Breast epithelium (tissue), 4 donors: Measurements from ENCODE around the gene IKZF2. TPM values are rescaled to one million over a fixed set of nuclear protein-coding genes. Genes with fewer than 3 reads are reported as not detected.

Source experiments
- DNase-seq, 2 donors: peaks; one replicate each; pipeline ENCODE4 v3.0.0-alpha.2; 2019; ENCODE audit warnings: low spot score in 2 of 2
- H3K27ac ChIP-seq, 2 donors: fragments of 200-600 bp; sonication (generic) in 1 of 2; one replicate each; pipeline ENCODE4 v1.5.1; 2016 to 2019; ENCODE audit warnings: mild to moderate bottlenecking in 1 of 2
- H3K27me3 ChIP-seq, 2 donors: fragments of 200-600 bp; sonication (generic) in 1 of 2; one replicate each; pipeline versions ENCODE4 v1.5.1 to v1.6.0; 2017 to 2019; ENCODE audit warnings: control low read depth in 1 of 2, mild to moderate bottlenecking in 1 of 2
- H3K36me3 ChIP-seq: fragments of 200-600 bp; one replicate; pipeline ENCODE4 v1.5.1; 2019
- H3K4me1 ChIP-seq, 2 donors: fragments of 200-600 bp; sonication (generic); one replicate each; pipeline ENCODE4 v1.5.1; 2016 to 2019; ENCODE audit warnings: control low read depth in 1 of 2
- H3K4me3 ChIP-seq, 3 donors: fragments of 200-600 bp; sonication (generic); 1 replicate in 2 of 3; 2 replicates in 1 of 3; pipeline ENCODE4 v1.5.1; 2016 to 2019; ENCODE audit warnings: mild to moderate bottlenecking in 3 of 3, moderate library complexity in 2 of 3
- H3K9me3 ChIP-seq, 2 donors: fragments of 200-600 bp; sonication (generic) in 1 of 2; one replicate each; pipeline ENCODE4 v1.5.1; 2016 to 2019; ENCODE audit warnings: control low read depth in 1 of 2
- POLR2A ChIP-seq: fragments of 450-650 bp; IDR thresholded peaks from one replicate; pipeline ENCODE4 v1.6.1; 2016; ENCODE audit warnings: antibody characterized with exemption, mild to moderate bottlenecking, moderate library complexity
- POLR2AphosphoS5 ChIP-seq, 3 donors: sonication (generic); formaldehyde crosslinking; IDR thresholded peaks; one replicate each; pipeline ENCODE4 v1.6.1; 2017; ENCODE audit warnings: antibody characterized with exemption in 3 of 3
- intact Hi-C: fragments of 100-400 bp; cut with DNase I; formaldehyde crosslinking; loops from one replicate; pipeline ENCODE4 v1.15.1; 2023; ENCODE audit warnings: low total_unique reads
- total RNA-seq, 3 donors: library from RNA; depleted of rRNA; stranded (reverse); fragments of >200 nt; gene quantifications; one replicate each; pipeline ENCODE4 v1.1.0, GENCODE V29; 2016
- TF ChIP-seq, protein P1 (sequence below), 3 donors: fragments of 450-650 bp; IDR thresholded peaks; one replicate each; pipeline ENCODE4 v1.5.1; 2016 to 2017; ENCODE audit warnings: antibody characterized with exemption in 3 of 3, mild to moderate bottlenecking in 3 of 3, moderate library complexity in 3 of 3

IKZF2 gene
- total RNA-seq, 3 donors from 2014 or later = 8.0 to 34.4 (median 22.0) TPM

DNA sequence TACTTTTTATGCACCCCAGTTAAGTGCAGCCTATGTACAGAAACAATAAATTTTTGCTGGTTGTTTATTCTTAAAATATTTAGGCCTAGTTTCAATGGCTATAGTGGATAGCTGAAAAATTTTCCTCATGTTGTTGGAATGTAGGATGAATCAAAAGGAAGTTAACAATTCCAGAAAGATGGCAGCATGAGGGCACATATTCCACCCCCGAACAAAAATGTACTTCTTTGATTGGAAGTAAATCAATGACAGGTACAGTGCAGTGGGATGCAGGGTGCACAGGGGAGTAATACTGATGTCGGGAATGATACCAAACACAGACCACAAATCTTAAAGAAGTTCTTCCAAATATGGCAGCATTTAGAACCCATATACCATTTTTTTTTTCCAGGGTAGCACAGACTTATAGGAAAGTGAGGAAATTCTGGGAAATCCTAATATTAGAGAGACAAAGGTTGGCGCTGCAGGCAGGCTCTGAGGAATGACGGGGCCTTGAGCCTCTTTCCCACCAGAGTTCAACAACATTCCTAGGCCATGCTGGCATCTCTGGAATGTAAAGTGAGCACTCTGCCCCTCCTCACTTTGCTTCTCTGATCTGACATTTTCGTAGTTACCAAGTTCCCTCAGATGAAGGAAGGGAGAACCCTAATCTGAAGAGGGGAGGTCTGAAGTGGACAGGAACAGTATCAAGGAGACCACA lies 36.6 kb upstream of the IKZF2 start:
- H3K9me3 ChIP-seq = peaks cover 0 to 4% of the 10 kb centered on the region in 2 donors
- no peaks in the 10 kb centered on the region for H3K36me3 ChIP-seq
- H3K27ac ChIP-seq = no peak overlapping the region
- TF ChIP-seq, protein P1, sequence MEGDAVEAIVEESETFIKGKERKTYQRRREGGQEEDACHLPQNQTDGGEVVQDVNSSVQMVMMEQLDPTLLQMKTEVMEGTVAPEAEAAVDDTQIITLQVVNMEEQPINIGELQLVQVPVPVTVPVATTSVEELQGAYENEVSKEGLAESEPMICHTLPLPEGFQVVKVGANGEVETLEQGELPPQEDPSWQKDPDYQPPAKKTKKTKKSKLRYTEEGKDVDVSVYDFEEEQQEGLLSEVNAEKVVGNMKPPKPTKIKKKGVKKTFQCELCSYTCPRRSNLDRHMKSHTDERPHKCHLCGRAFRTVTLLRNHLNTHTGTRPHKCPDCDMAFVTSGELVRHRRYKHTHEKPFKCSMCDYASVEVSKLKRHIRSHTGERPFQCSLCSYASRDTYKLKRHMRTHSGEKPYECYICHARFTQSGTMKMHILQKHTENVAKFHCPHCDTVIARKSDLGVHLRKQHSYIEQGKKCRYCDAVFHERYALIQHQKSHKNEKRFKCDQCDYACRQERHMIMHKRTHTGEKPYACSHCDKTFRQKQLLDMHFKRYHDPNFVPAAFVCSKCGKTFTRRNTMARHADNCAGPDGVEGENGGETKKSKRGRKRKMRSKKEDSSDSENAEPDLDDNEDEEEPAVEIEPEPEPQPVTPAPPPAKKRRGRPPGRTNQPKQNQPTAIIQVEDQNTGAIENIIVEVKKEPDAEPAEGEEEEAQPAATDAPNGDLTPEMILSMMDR (IDR thresholded peaks at IDR 0.05) = no peak
- TF ChIP-seq POLR2A (no peak), POLR2AphosphoS5 (IDR thresholded peaks at IDR 0.05) (no peak)
- H3K4me3 ChIP-seq = no peak overlapping the region
- DNase-seq = no peak
- H3K27me3 ChIP-seq = no peaks in the 10 kb centered on the region
- intact Hi-C loops = loop anchor here (5.0 kb wide), 1 partner anchor 1564 kb away; no protein-coding TSS in a partner anchor
- H3K4me1 ChIP-seq = no peaks in the 10 kb centered on the region

DNA sequence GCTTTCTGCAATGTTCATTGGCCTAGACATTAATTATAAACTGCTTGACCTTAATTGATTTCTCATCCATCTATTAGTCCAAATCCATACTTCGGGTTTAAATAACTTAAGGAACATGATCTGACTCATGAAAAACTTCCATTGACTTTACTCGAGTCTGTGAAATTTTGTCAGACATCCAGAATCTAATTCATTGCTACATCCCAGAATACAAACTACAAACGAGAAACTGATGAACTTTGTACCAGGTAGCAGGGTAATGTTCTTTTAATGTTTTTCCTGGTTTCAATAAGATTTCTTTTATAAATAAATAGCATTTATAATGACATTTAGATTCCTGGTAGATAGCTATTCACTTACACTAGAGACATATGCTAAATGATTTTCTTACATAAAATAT lies 36.0 kb upstream of the IKZF2 start:
- intact Hi-C loops = loop anchor here (5.0 kb wide), 1 partner anchor 1565 kb away; no protein-coding TSS in a partner anchor
- Histone ChIP-seq H3K27me3 (no peaks in the 10 kb centered on the region), H3K4me1 (no peaks in the 10 kb centered on the region), H3K36me3 (no peaks in the 10 kb centered on the region), H3K4me3 (no peak overlapping the region), H3K27ac (no peak overlapping the region), H3K9me3 (peaks cover 0 to 4% of the 10 kb centered on the region in 2 donors)
- TF ChIP-seq, protein P1 (IDR thresholded peaks at IDR 0.05) = no peak
- TF ChIP-seq POLR2A (no peak), POLR2AphosphoS5 (IDR thresholded peaks at IDR 0.05) (no peak)
- no peak for DNase-seq

DNA sequence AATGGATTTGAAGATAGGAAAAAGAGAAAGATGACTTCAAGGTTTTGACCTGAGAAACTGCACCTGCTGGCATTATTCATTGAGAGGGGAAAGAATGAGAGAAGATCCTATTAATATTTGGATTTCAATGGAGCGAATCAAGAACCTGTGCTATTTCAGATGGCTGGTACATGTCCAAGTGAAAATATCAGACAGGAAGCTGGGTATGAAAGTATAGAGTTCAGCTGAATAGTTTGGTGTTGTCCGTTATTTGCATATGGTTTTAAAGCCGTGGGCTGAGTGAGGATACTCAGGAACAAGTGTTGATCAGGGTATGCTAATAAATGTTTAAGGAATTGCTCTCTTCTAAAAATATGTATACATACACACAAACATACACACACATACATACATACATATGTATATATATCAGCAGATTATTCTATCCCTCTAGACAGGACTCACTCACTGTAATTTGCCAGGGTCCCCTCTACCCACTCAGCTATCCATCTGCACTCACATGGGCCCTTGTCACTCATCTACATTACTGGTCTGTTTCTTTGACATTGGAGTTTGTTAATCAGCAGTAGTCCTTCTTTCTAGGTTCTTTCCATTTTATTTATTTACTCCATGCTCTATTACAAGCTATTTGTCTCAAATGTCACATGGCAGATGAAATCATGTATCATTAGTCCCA lies 33.9 kb upstream of the IKZF2 start:
- Histone ChIP-seq H3K4me1 (no peaks in the 10 kb centered on the region), H3K9me3 (no peaks in the 10 kb centered on the region), H3K36me3 (no peaks in the 10 kb centered on the region), H3K4me3 (no peak overlapping the region), H3K27me3 (no peaks in the 10 kb centered on the region), H3K27ac (no peak overlapping the region)
- intact Hi-C loops = loop anchor here (5.0 kb wide), 1 partner anchor 1567 kb away; no protein-coding TSS in a partner anchor
- TF ChIP-seq, protein P1 (IDR thresholded peaks at IDR 0.05) = no peak
- TF ChIP-seq POLR2AphosphoS5 (IDR thresholded peaks at IDR 0.05) = no peak
- no peak for TF ChIP-seq POLR2A
- DNase-seq = no peak

DNA sequence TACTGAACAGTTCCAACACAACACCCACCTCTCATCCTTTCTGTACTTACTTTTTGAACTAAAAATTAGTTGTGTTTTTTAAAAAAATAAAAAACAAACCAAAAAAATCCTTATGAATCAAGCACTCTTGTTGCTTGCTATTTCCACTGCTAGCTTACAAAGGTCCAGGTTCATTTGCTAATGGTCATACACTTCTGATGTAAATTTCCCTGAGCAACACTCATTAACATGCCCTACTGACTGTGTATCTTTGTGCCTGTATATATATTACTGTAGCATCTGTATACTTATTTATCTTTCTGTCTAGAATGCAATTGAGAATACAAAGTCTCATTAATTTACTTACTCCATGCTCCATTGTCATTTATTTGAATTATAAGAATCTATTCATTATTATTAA lies 30.3 kb upstream of the IKZF2 start:
- DNase-seq = no peak
- TF ChIP-seq, protein P1 (IDR thresholded peaks at IDR 0.05) = no peak
- TF ChIP-seq POLR2AphosphoS5 (IDR thresholded peaks at IDR 0.05) = no peak
- TF ChIP-seq POLR2A = no peak
- Histone ChIP-seq H3K9me3 (no peaks in the 10 kb centered on the region), H3K4me3 (no peak overlapping the region), H3K27ac (no peak overlapping the region), H3K36me3 (no peaks in the 10 kb centered on the region), H3K4me1 (no peaks in the 10 kb centered on the region), H3K27me3 (no peaks in the 10 kb centered on the region)
- intact Hi-C loops = no loop called here

DNA sequence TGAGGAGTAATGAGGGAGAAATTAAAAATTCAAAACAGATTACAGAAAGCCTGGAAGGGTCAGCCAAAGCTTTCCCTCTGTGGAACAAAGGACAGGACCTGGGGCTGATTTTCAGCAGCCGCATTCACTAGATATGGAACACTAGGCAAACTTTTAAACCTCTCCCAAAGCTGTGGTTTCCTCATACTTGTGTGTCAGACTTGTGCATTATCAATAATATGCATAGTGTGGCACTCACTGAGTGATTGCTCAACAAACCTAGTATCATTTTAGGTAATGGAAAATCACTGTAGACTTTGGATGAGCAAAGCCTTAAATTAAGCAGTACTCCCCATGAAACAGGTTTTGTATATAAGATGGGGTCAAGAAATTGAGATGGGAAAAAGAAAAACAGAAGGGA lies 26.3 kb upstream of the IKZF2 start:
- Histone ChIP-seq H3K4me3 (no peak overlapping the region), H3K36me3 (no peaks in the 10 kb centered on the region), H3K4me1 (no peaks in the 10 kb centered on the region), H3K27ac (no peak overlapping the region), H3K9me3 (no peaks in the 10 kb centered on the region), H3K27me3 (no peaks in the 10 kb centered on the region)
- TF ChIP-seq, protein P1 (IDR thresholded peaks at IDR 0.05) = no peak
- TF ChIP-seq POLR2A (no peak), POLR2AphosphoS5 (IDR thresholded peaks at IDR 0.05) (no peak)
- intact Hi-C loops = no loop called here
- DNase-seq = no peak
